HG02852 (cell line): ENCODE data around the gene STPG1.

Experiments
- ATAC-seq: cut with Tn5 transposase; IDR thresholded peaks from one replicate; pipeline ENCODE4 v1.9.1; 2021; ENCODE audit warnings: mild to moderate bottlenecking, moderate library complexity; ENCODE audit not compliant: unreplicated experiment

Gene STPG1

DNA sequence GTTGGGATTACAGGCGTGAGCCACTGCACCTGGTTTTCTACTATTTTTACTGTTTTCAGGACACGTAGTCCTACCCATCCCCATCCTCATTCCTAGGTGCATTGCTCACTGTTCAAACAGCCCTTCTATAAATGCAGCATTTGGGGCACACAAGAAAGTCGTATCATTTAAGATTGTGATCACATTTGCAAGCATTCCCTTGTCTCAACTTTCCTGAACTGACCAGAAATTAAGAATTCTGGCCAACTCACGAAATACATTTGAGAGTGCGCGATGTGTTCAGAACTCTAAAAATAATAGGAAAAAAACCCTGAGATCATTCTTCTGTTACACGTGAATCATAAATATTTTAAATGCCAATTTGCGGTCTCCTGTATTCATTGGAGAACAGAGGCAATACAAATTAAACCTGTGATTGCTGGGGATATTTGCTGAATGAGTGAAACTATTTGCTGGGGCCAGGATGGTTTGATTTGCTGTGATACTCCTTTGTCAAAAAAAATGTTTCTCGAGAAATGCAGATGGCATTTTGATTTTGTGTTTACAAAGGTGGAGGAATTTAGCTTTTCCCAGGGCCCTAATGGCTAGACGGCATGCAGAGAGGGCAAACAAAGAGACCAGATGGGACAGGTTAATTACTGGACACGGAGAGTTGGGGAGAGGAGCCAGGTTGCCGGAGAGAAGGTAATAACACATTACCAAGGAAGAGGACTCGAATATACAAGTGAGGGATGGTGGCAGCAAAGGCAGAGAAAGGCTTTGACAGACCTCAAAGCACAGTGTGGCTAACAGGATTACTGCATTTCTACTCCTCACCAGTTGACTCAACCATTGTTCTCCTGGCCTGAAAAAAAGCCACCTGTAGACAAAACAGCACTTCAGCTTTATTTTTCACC is 38.4 kb downstream of the STPG1 start:
- ATAC-seq = no peak

- no peak for ATAC-seq
Measured at GRCh38 chr1:24373710-24374109, 39.9 kb downstream of the STPG1 start.

GRCh38 chr1:24373044-24373443 is 40.5 kb downstream of the STPG1 start:
- ATAC-seq = peak; percentile 55

DNA sequence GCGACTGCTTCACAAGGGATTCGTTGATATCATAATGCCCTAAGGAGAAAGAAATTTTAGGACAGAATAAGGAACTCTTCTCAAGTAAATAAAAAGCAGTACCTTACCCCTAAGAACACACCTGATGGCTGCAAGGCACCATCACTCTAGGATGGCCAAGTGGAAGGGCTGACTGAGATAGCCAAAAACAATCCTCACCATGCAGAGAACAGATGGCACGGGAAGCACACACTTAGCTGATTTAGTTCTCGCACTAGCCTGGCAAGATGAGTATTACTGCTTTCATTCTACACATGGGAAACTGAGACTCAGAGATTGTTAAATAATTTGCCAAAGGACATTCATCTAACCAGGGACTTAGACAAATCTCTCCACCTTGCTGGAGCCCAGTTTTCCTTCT is 43.8 kb downstream of the STPG1 start:
- ATAC-seq = no peak

DNA sequence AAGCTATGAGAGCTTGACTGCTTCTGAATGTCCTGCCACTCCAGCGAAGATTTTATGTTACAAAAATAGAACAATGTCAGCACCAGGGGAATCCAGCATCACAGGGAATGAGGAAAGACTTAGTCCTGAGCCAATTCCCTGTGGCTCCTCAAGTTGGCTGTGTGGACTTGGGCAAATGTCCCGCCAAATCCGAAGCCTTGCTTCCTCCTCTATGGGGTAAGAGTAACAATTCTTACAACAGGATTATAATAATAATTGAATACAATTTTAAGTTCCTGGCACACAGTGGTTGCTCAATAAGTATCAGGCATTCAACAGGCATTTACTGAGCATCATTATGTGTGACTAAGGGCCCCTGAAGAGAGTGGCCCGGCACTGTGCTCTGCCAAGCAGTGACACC is 44.4 kb downstream of the STPG1 start:
- no peak for ATAC-seq

DNA sequence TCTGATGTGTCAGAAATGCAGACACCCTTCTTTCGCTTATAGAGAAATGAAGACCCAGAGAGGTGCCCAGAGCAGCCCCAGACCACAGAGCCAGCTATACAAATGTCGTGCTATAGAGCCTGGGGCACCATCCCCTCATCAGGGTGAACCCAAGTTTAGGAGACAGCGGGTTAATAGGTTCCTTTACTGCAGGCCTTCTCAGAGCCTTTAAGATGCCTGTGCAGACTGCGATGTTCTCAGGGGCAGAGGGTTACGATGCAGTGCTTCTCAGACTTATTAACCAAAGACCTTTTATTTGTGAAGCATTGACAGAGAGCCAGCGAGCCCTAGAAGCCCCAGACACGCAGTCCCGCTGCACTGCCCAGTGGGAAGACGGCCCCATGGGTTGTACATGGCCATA is 46.9 kb downstream of the STPG1 start:
- ATAC-seq = no peak

- peak; percentile 70 for ATAC-seq
Measured at GRCh38 chr1:24364975-24365678, 48.5 kb downstream of the STPG1 start.

GRCh38 chr1:24364605-24364974 is 49.0 kb downstream of the STPG1 start:
- ATAC-seq = no peak

- no peak for ATAC-seq
Measured at GRCh38 chr1:24363994-24364393, 49.6 kb downstream of the STPG1 start.

DNA sequence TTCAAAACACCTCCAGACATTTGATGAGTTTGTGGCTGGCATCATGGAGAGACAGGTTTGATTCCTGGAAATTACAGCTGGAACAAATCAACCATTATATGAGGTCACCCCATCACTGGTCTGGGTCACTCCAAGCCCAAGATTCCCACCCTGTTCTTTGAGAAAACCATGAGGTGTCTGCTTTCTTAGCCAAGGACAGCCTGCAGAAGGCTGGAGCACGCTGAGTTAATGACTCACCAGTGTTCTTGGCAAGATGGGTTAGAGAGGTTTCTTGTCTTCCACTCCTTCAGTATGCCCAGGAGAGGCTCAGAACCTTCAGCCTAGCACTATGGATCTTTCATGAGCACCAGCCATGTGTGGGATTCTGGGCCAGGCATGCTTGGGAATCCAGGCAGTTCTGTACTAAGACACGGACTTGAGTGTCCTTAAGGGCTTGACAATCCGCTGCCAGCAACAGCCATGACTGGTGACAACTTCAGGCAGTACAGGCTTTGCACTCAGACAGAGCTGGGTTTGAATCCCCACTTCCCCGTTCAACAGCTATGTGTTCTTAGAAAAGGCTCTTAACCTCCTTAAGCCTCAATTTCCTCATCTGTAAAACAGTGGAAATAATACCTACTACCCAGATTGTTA is 50.5 kb downstream of the STPG1 start:
- ATAC-seq = no peak

GRCh38 chr1:24362396-24362795 is 51.2 kb downstream of the STPG1 start:
- ATAC-seq = no peak

GRCh38 chr1:24361811-24362210 is 51.8 kb downstream of the STPG1 start:
- no peak for ATAC-seq

GRCh38 chr1:24360681-24361080 is 52.9 kb downstream of the STPG1 start:
- no peak for ATAC-seq

DNA sequence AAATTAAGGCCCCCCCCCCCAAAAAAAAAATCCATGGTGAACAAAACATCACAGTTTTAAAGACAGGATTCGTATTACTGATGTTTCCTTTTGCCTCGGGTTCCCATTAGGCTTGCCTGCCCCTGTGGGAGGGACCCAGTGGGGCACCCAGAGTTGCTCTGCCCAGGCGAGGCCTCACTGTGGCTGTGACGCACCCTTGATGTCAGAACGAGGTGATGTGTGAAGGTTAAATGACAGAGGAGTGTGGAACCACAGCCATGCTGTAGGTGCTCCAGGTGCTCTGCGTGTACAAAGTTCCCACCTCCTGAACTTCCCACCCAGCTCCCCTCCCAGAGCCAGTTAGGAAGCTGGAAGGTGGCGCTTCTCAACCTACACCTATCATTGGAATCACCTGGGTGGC is 56.5 kb downstream of the STPG1 start:
- ATAC-seq = no peak

- no peak for ATAC-seq
Measured at GRCh38 chr1:24355466-24355865, 58.1 kb downstream of the STPG1 start.

DNA sequence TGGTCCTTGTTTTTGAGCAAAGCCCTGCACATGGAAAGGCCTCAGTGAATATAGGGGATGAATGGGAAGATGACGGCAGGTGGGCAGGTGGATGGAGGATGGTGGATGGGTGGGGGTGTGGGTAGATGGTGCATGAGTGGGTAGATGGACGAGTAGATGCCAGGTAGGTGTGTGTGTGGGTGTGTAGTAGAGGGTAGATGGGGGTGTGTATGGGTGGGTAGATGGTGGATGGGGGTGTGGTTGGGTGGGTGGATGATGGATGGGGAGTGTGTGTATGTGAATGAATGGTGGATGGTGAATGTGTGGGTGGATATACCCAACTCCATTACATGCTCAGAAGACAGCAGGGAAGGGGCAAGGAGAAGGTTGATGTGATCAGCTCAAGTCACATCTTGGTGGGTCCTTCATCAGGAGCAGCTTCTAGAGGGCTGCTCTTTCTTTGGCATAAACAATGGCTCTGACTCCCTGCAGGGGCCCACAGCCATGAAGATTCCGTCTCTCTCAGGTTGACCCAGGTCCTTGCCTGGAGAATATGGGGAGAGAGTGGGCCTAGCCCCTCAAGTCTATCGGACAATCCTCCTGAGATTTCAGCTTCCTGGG is 60.2 kb downstream of the STPG1 start:
- no peak for ATAC-seq

DNA sequence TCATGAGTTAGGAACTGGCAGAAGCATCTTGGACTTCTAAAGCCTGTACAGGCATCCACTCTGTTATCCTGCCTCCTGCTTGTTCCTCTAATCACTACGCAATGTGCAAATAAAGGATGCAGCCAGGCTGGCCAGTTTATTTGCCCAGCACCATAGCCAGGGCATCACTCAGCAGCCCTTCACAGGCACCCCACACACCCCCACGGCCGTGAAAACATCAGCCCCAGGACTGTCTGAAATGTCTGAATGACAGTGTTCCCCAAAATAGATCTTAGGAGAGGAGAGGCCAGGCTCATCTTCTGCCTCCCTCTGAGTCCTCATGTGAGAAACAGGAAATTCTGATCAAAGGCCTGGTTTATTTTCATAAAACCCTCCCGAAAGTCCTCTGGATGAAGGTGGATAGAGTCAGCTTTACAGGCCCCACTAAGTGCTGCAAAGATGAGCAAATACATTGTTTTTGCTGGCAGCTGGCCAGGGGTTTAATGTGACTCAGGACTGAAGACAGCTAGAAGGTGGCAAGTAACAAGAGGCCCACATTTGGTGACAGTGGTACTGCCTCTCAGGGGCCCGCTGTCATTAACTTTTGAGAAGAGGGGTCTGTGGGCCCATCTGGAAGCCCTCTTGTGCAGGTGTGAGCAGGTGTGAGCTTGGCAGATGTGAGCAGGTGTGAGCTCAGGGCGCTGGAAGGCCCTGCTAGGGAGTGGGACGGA is 61.5 kb downstream of the STPG1 start:
- ATAC-seq = no peak

DNA sequence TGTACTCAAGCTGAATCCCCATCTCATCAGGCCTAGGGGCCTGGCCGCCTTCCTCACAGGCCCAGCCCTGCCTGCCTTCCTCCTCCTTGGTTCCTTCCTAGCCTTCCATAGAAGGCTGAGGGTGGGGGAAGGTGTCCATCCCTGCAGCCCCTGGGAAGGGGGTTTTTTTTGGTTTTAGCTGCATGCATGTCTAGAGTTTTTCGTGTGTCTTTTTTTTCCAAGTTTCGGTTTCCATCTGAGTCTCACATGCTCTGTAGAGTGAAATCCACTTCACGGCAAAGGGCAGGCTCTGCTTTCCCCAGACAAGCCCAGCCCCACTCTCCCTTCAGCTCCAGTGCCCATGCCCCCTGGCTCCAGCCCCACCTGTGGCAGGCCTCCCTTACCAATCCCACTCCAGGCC is 62.3 kb downstream of the STPG1 start:
- no peak for ATAC-seq

GRCh38 chr1:24349891-24350290 is 63.7 kb downstream of the STPG1 start:
- ATAC-seq = no peak

DNA sequence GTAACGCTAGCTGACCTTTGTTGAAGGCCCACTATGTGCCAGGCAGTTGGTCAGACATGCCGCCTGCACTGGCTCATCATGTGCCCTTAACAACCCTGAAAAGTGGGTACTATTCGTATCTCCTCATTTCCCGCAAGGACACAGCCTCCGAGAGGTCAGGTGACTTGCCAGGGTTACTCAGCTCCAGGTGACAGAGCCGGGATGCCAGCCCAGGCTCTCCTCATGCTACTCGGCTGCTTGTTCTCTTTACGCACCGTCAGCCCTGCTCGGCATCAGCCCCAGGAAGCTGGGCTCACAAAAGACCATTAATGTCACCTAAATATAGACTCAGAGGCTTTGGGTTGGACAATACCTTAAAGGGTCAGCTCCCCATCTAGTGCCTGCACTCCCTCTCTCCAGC is 65.4 kb downstream of the STPG1 start:
- ATAC-seq = no peak
